ENCODE data around the gene LYPD6B. TPM values are rescaled to one million over a fixed set of nuclear protein-coding genes. Genes with fewer than 3 reads are reported as not detected.

The LYPD6B gene
- total RNA-seq, 2 experiments from 2014 or later = not detected

DNA sequence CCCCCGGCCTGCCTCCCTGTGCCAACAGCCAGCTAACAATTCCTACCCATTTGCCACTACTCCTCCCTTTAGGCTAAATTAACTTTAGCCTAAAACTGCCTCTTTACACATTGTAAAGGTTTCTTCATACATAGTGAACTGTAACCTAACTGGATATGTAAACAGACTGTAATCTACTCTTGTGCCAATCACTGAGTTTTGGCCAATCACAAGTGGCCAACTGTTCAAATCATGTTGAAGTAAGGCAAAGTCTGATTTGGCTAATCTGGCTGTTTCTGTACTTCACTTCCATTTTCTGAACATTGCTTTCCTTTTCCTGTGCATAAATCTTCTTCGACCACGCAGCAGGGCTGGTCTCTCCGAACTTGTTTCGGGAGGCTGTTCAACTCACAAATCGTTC lies 188.3 kb downstream of the LYPD6B start:
- TF ChIP-seq EZH2phosphoT487 (IDR thresholded peaks at IDR 0.05; ENCODE audit: borderline replicate concordance, low read depth, low read length) = no peak
- TF ChIP-seq CTCF (conservative IDR thresholded peaks at IDR 0.05; ENCODE audit: low read length) = no peak
- CTCF ChIA-PET (ENCODE audit: unreplicated experiment) = no interaction called here
- H3K27ac ChIP-seq (ENCODE audit: low read depth, low read length, poor library complexity, severe bottlenecking) = no peak overlapping the region
- intact Hi-C loops (cut with micrococcal nuclease; ENCODE audit: unreplicated experiment) = no loop called here
- no peaks in the 10 kb centered on the region for H3K9me2 ChIP-seq (ENCODE audit: insufficient read depth, low read length)
- H3K4me2 ChIP-seq (ENCODE audit: low read length) = no peak overlapping the region
- DNase-seq (ENCODE audit: low spot score) = no peak
- H4K20me1 ChIP-seq (ENCODE audit: insufficient read depth, low read length) = no peaks in the 10 kb centered on the region
- no peak overlapping the region for H3K4me3 ChIP-seq (ENCODE audit: low read depth, low read length, poor library complexity, severe bottlenecking)
- no peaks in the 10 kb centered on the region for H3K9me3 ChIP-seq (ENCODE audit: low read length)
- POLR2A ChIA-PET = no interaction called here
- no peaks in the 10 kb centered on the region for H3K36me3 ChIP-seq (ENCODE audit: insufficient read depth, low read length)
- BruUV-seq (replicated peaks) = no TSS peak
- H3K79me2 ChIP-seq (ENCODE audit: insufficient read depth, low read depth, low read length) = no peaks in the 10 kb centered on the region
- no peaks in the 10 kb centered on the region for H3K4me1 ChIP-seq (ENCODE audit: insufficient read depth, low read length, poor library complexity, severe bottlenecking)
- no peak overlapping the region for H2AFZ ChIP-seq (ENCODE audit: low read length)

GRCh38 chr2:149235816-149236375 lies 197.4 kb downstream of the LYPD6B start:
- TF ChIP-seq CTCF (conservative IDR thresholded peaks at IDR 0.05; ENCODE audit: low read length) (no peak), EZH2phosphoT487 (IDR thresholded peaks at IDR 0.05; ENCODE audit: borderline replicate concordance, low read depth, low read length) (no peak)
- Histone ChIP-seq H3K4me3 (ENCODE audit: low read depth, low read length, poor library complexity, severe bottlenecking) (no peak overlapping the region), H3K9me2 (ENCODE audit: insufficient read depth, low read length) (no peaks in the 10 kb centered on the region), H3K27ac (ENCODE audit: low read depth, low read length, poor library complexity, severe bottlenecking) (no peak overlapping the region), H3K4me2 (ENCODE audit: low read length) (no peak overlapping the region), H3K36me3 (ENCODE audit: insufficient read depth, low read length) (no peaks in the 10 kb centered on the region), H4K20me1 (ENCODE audit: insufficient read depth, low read length) (no peaks in the 10 kb centered on the region), H2AFZ (ENCODE audit: low read length) (no peak overlapping the region), H3K9me3 (ENCODE audit: low read length) (no peaks in the 10 kb centered on the region), H3K79me2 (ENCODE audit: insufficient read depth, low read depth, low read length) (no peaks in the 10 kb centered on the region), H3K4me1 (ENCODE audit: insufficient read depth, low read length, poor library complexity, severe bottlenecking) (no peaks in the 10 kb centered on the region)
- intact Hi-C loops (cut with micrococcal nuclease; ENCODE audit: unreplicated experiment) = no loop called here
- BruUV-seq (replicated peaks) = no TSS peak
- ChIA-PET CTCF (ENCODE audit: unreplicated experiment) (no interaction called here), POLR2A (interaction anchor here (0.7 kb wide), 1 partner anchor 28 kb away, joined by 3 read pairs; no protein-coding TSS in a partner anchor)
- DNase-seq (ENCODE audit: low spot score) = no peak

- CTCF ChIA-PET (ENCODE audit: unreplicated experiment) = no interaction called here
- Histone ChIP-seq H3K36me3 (ENCODE audit: insufficient read depth, low read length) (no peaks in the 10 kb centered on the region), H3K4me1 (ENCODE audit: insufficient read depth, low read length, poor library complexity, severe bottlenecking) (no peaks in the 10 kb centered on the region), H2AFZ (ENCODE audit: low read length) (no peak overlapping the region), H3K9me2 (ENCODE audit: insufficient read depth, low read length) (no peaks in the 10 kb centered on the region), H3K4me2 (ENCODE audit: low read length) (no peak overlapping the region), H3K9me3 (ENCODE audit: low read length) (no peaks in the 10 kb centered on the region), H3K27ac (ENCODE audit: low read depth, low read length, poor library complexity, severe bottlenecking) (no peak overlapping the region), H4K20me1 (ENCODE audit: insufficient read depth, low read length) (no peaks in the 10 kb centered on the region), H3K4me3 (ENCODE audit: low read depth, low read length, poor library complexity, severe bottlenecking) (no peak overlapping the region), H3K79me2 (ENCODE audit: insufficient read depth, low read depth, low read length) (no peaks in the 10 kb centered on the region)
- intact Hi-C loops (cut with micrococcal nuclease; ENCODE audit: unreplicated experiment) = no loop called here
- POLR2A ChIA-PET = interaction anchor here (0.7 kb wide), 1 partner anchor 29 kb away, joined by 3 read pairs; no protein-coding TSS in a partner anchor
- no peak for DNase-seq (ENCODE audit: low spot score)
- TF ChIP-seq EZH2phosphoT487 (IDR thresholded peaks at IDR 0.05; ENCODE audit: borderline replicate concordance, low read depth, low read length) = no peak
- no peak for TF ChIP-seq CTCF (conservative IDR thresholded peaks at IDR 0.05; ENCODE audit: low read length)
- BruUV-seq (replicated peaks) = no TSS peak
Measured at GRCh38 chr2:149236410-149236809, 197.9 kb downstream of the LYPD6B start.
